ENCODE data around the gene CLSTN3. TPM values are rescaled to one million over a fixed set of nuclear protein-coding genes. Genes with fewer than 3 reads are reported as not detected.

Gene CLSTN3
- total and polyA plus RNA-seq, 4 donors, result 30.8 to 74.2 (median 37.0) TPM

DNA sequence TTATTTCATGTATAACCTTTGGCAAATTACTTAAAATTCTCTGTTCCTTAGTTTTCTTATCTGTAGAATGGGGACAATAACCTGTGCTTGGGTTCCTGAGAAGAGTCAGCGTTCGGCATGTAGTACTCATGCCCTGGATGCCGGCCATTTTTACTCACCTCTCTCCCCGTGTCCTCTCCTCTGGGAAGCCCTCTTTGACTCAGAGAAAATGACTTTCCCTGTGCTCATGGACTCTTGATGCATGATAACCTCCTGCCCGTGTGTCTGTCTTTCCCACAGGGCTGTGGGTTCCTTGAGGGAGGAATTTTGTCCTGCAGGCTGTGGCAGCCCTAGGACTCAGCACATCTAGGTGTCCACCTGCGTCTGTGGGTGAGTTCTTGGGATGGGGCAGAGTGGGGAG is 15.3 kb upstream of the CLSTN3 start:
- no peak overlapping the region for H3K27ac ChIP-seq (ENCODE audit: low read depth in 1 of 2, low read length in 1 of 2)
- H3K9ac ChIP-seq (ENCODE audit: insufficient read depth in 1 of 2, low read length in 2 of 2), result no peak overlapping the region
- peaks cover 0 to 2% (median 0%) of the 10 kb centered on the region in 4 donors for H3K36me3 ChIP-seq (ENCODE audit: control insufficient read depth in 4 of 4, insufficient read depth in 4 of 4, low read length in 4 of 4)
- ATAC-seq (ENCODE audit: insufficient read depth, low FRiP score) (no peak), DNase-seq (no peak)
- 93 to 96% methylated on average over 6 of the region's 6 CpGs for WGBS, 2 donors
- H3K27me3 ChIP-seq (ENCODE audit: control insufficient read depth in 3 of 3, insufficient read depth in 3 of 3, low read length in 2 of 3), result no peaks in the 10 kb centered on the region
- peaks cover 0 to 2% (median 0%) of the 10 kb centered on the region in 5 donors for H3K4me1 ChIP-seq (ENCODE audit: control insufficient read depth in 5 of 5, insufficient read depth in 5 of 5, low read length in 5 of 5)
- TF ChIP-seq, protein P1, sequence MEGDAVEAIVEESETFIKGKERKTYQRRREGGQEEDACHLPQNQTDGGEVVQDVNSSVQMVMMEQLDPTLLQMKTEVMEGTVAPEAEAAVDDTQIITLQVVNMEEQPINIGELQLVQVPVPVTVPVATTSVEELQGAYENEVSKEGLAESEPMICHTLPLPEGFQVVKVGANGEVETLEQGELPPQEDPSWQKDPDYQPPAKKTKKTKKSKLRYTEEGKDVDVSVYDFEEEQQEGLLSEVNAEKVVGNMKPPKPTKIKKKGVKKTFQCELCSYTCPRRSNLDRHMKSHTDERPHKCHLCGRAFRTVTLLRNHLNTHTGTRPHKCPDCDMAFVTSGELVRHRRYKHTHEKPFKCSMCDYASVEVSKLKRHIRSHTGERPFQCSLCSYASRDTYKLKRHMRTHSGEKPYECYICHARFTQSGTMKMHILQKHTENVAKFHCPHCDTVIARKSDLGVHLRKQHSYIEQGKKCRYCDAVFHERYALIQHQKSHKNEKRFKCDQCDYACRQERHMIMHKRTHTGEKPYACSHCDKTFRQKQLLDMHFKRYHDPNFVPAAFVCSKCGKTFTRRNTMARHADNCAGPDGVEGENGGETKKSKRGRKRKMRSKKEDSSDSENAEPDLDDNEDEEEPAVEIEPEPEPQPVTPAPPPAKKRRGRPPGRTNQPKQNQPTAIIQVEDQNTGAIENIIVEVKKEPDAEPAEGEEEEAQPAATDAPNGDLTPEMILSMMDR (IDR thresholded peaks at IDR 0.05; ENCODE audit: control extremely low read depth, extremely low read depth), result no peak
- H3K9me3 ChIP-seq (ENCODE audit: control insufficient read depth in 4 of 4, insufficient read depth in 3 of 4, low read length in 3 of 4), result no peaks in the 10 kb centered on the region
- H3K4me3 ChIP-seq, result no peak overlapping the region

GRCh38 chr12:7116196-7116595 is 14.0 kb upstream of the CLSTN3 start:
- Histone ChIP-seq H3K9me3 (ENCODE audit: control insufficient read depth in 4 of 4, insufficient read depth in 3 of 4, low read length in 3 of 4) (no peaks in the 10 kb centered on the region), H3K4me3 (no peak overlapping the region), H3K36me3 (ENCODE audit: control insufficient read depth in 4 of 4, insufficient read depth in 4 of 4, low read length in 4 of 4) (peaks cover 0 to 2% (median 0%) of the 10 kb centered on the region in 4 donors), H3K9ac (ENCODE audit: insufficient read depth in 1 of 2, low read length in 2 of 2) (no peak overlapping the region), H3K27me3 (ENCODE audit: control insufficient read depth in 3 of 3, insufficient read depth in 3 of 3, low read length in 2 of 3) (no peaks in the 10 kb centered on the region), H3K27ac (ENCODE audit: low read depth in 1 of 2, low read length in 1 of 2) (no peak overlapping the region), H3K4me1 (ENCODE audit: control insufficient read depth in 5 of 5, insufficient read depth in 5 of 5, low read length in 5 of 5) (peaks cover 0 to 2% (median 0%) of the 10 kb centered on the region in 5 donors)
- DNase-seq (no peak), ATAC-seq (ENCODE audit: insufficient read depth, low FRiP score) (no peak)
- TF ChIP-seq, protein P1 (IDR thresholded peaks at IDR 0.05; ENCODE audit: control extremely low read depth, extremely low read depth), result no peak
- 89 to 92% methylated on average over 3 of the region's 3 CpGs for WGBS, 2 donors

GRCh38 chr12:7116916-7117315 is 13.3 kb upstream of the CLSTN3 start:
- H3K4me3 ChIP-seq, result no peak overlapping the region
- WGBS, 2 donors, result 95 to 96% methylated on average over 9 of the region's 9 CpGs
- peaks cover 0 to 2% (median 0%) of the 10 kb centered on the region in 4 donors for H3K36me3 ChIP-seq (ENCODE audit: control insufficient read depth in 4 of 4, insufficient read depth in 4 of 4, low read length in 4 of 4)
- no peaks in the 10 kb centered on the region for H3K27me3 ChIP-seq (ENCODE audit: control insufficient read depth in 3 of 3, insufficient read depth in 3 of 3, low read length in 2 of 3)
- DNase-seq, result no peak
- no peak for ATAC-seq (ENCODE audit: insufficient read depth, low FRiP score)
- peaks cover 0 to 2% (median 0%) of the 10 kb centered on the region in 5 donors for H3K4me1 ChIP-seq (ENCODE audit: control insufficient read depth in 5 of 5, insufficient read depth in 5 of 5, low read length in 5 of 5)
- no peak overlapping the region for H3K27ac ChIP-seq (ENCODE audit: low read depth in 1 of 2, low read length in 1 of 2)
- TF ChIP-seq, protein P1 (IDR thresholded peaks at IDR 0.05; ENCODE audit: control extremely low read depth, extremely low read depth), result no peak
- H3K9ac ChIP-seq (ENCODE audit: insufficient read depth in 1 of 2, low read length in 2 of 2), result no peak overlapping the region
- H3K9me3 ChIP-seq (ENCODE audit: control insufficient read depth in 4 of 4, insufficient read depth in 3 of 4, low read length in 3 of 4), result no peaks in the 10 kb centered on the region

GRCh38 chr12:7117670-7118069 is 12.5 kb upstream of the CLSTN3 start:
- peaks cover 0 to 3% (median 0%) of the 10 kb centered on the region in 5 donors for H3K4me1 ChIP-seq (ENCODE audit: control insufficient read depth in 5 of 5, insufficient read depth in 5 of 5, low read length in 5 of 5)
- WGBS, 2 donors, result 90 to 94% methylated on average over 3 of the region's 3 CpGs
- ATAC-seq (ENCODE audit: insufficient read depth, low FRiP score) (no peak), DNase-seq (no peak)
- TF ChIP-seq, protein P1 (IDR thresholded peaks at IDR 0.05; ENCODE audit: control extremely low read depth, extremely low read depth), result no peak
- no peak overlapping the region for H3K27ac ChIP-seq (ENCODE audit: low read depth in 1 of 2, low read length in 1 of 2)
- H3K4me3 ChIP-seq, result no peak overlapping the region
- no peaks in the 10 kb centered on the region for H3K27me3 ChIP-seq (ENCODE audit: control insufficient read depth in 3 of 3, insufficient read depth in 3 of 3, low read length in 2 of 3)
- H3K36me3 ChIP-seq (ENCODE audit: control insufficient read depth in 4 of 4, insufficient read depth in 4 of 4, low read length in 4 of 4), result peaks cover 0 to 2% (median 0%) of the 10 kb centered on the region in 4 donors
- H3K9ac ChIP-seq (ENCODE audit: insufficient read depth in 1 of 2, low read length in 2 of 2), result no peak overlapping the region
- no peaks in the 10 kb centered on the region for H3K9me3 ChIP-seq (ENCODE audit: control insufficient read depth in 4 of 4, insufficient read depth in 3 of 4, low read length in 3 of 4)

Data from lung (tissue), 12 donors.